AG08395 (cell line): ENCODE measurements around the gene LMCD1.

ENCODE experiments used
- DNase-seq: peaks from one replicate; pipeline ENCODE4 v3.0.0; 2012; ENCODE audit warnings: mixed read lengths, low spot score

Gene LMCD1

DNA sequence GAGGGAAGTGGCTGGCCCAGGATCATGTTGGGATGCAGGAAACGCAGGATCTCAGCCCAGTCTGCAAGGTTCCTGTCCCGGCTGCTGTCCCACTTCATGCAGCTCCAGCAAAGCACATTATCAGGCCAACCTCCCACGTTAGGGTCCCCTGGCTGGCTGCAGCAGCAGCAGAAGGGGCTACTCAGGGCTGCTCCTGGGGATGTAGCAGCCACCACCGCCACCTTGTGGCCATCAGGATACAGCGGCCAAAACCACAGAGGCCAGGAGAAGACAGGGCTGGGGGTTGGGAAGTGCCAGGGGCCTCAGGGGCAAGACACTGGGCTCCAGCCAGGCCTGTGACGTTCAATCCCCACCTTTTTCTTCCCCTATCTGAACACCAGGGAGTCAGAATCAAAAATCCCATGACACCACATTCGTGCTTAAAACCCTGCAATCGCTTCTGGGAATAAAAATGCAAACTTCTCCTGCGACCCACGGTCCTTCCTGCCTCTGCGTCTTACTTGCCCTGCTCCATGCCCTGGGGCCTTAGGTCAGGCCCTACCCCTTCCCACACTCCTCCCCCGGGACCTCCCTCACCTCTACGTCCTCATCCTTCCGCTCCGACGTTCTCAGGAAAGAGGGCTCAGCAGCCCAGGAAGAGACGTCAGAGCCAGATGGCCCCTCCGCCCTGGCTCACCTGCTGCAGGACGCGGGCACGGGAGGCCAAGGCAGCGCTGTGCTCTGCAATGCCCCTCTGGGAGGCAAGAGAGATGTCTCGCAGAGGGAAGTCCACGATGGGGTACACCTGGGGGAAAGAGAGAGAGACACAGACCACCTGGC is 121.5 kb downstream of the LMCD1 start:
- peak; percentile 85 for DNase-seq

DNA sequence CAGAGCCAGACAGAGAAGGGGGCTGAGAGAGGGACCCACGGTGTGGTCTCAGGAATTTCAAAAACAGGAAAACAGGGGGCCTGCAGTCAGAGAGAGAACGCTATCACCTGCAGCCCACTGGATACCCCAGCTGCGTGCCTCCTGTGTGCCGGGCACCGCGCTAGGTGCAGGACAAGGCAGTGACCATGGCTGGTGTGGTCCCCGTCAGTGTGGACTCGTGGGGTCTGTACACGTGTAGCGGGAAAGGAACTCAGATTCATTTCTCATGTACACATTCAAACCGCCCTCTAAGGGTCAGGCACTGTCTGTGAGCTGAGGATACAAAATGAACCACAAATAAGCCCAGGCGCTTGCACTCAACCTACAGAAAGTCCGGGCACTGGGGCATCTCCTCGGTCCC is 122.1 kb downstream of the LMCD1 start:
- DNase-seq: no peak
